ENCODE results near the gene UGT1A8. TPM values are rescaled to one million over a fixed set of nuclear protein-coding genes. Genes with fewer than 3 reads are reported as not detected.

UGT1A8 gene
- total and polyA plus RNA-seq, 2 of the 4 experiments (the other 2 are of a cell fraction): not detected

GRCh38 chr2:233593201-233593600 lies 24.2 kb upstream of the UGT1A8 start:
- H3K18ac ChIP-seq (ENCODE audit: low read depth, low read length): no peak overlapping the region
- H3K4me3 ChIP-seq (ENCODE audit: insufficient read depth, low read depth, low read length): no peak overlapping the region
- H2BK120ac ChIP-seq (ENCODE audit: low read depth, low read length): no peak overlapping the region
- H3K9me1 ChIP-seq (ENCODE audit: insufficient read depth, low read length): no peaks in the 10 kb centered on the region
- H2AK5ac ChIP-seq (ENCODE audit: low read depth, low read length): no peak overlapping the region
- no CpG with 5 or more reads among the region's 8 CpGs for WGBS, 2 experiments (ENCODE audit: extremely low coverage in 2 of 2, insufficient read length in 1 of 2)
- H4K8ac ChIP-seq (ENCODE audit: low read depth in 2 of 2, low read length in 2 of 2): no peak overlapping the region
- ChIA-PET POLR2A (ENCODE audit: unreplicated experiment) (no interaction called here), CTCF (no interaction called here)
- no peak overlapping the region for H2AFZ ChIP-seq (replicated peaks; ENCODE audit: low read length, poor library complexity)
- no peak overlapping the region for H3K56ac ChIP-seq (ENCODE audit: extremely low read depth, insufficient read depth, low read length)
- no peak overlapping the region for H2BK20ac ChIP-seq (ENCODE audit: low read depth, low read length)
- peaks cover 3% of the 10 kb centered on the region for H3K27me3 ChIP-seq (ENCODE audit: control insufficient read depth, insufficient read depth, low read length)
- TF ChIP-seq, protein P1, sequence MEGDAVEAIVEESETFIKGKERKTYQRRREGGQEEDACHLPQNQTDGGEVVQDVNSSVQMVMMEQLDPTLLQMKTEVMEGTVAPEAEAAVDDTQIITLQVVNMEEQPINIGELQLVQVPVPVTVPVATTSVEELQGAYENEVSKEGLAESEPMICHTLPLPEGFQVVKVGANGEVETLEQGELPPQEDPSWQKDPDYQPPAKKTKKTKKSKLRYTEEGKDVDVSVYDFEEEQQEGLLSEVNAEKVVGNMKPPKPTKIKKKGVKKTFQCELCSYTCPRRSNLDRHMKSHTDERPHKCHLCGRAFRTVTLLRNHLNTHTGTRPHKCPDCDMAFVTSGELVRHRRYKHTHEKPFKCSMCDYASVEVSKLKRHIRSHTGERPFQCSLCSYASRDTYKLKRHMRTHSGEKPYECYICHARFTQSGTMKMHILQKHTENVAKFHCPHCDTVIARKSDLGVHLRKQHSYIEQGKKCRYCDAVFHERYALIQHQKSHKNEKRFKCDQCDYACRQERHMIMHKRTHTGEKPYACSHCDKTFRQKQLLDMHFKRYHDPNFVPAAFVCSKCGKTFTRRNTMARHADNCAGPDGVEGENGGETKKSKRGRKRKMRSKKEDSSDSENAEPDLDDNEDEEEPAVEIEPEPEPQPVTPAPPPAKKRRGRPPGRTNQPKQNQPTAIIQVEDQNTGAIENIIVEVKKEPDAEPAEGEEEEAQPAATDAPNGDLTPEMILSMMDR (conservative IDR thresholded peaks at IDR 0.05; ENCODE audit: low read depth, low read length): no peak
- TF ChIP-seq RAD21 (IDR thresholded peaks at IDR 0.05; ENCODE audit: low read length): no peak
- TF ChIP-seq MXI1 (IDR thresholded peaks at IDR 0.05; ENCODE audit: borderline replicate concordance, low read depth, low read length): no peak
- TF ChIP-seq BHLHE40 (IDR thresholded peaks at IDR 0.05; ENCODE audit: low read depth, low read length): no peak
- TF ChIP-seq CHD1 (IDR thresholded peaks at IDR 0.05; ENCODE audit: low read depth, low read length): no peak
- TF ChIP-seq, protein P2, sequence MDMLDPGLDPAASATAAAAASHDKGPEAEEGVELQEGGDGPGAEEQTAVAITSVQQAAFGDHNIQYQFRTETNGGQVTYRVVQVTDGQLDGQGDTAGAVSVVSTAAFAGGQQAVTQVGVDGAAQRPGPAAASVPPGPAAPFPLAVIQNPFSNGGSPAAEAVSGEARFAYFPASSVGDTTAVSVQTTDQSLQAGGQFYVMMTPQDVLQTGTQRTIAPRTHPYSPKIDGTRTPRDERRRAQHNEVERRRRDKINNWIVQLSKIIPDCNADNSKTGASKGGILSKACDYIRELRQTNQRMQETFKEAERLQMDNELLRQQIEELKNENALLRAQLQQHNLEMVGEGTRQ (IDR thresholded peaks at IDR 0.05; ENCODE audit: low read depth, low read length): no peak
- TF ChIP-seq NFE2L2 (IDR thresholded peaks at IDR 0.05; ENCODE audit: low read depth, low read length): no peak
- TF ChIP-seq MAZ (IDR thresholded peaks at IDR 0.05; ENCODE audit: borderline replicate concordance, low read depth, low read length): no peak
- TF ChIP-seq RCOR1 (IDR thresholded peaks at IDR 0.05; ENCODE audit: insufficient replicate concordance, low read length): no peak
- no peak for TF ChIP-seq CEBPB (IDR thresholded peaks at IDR 0.05; ENCODE audit: low read depth, low read length)
- no peak for TF ChIP-seq POLR2A (IDR thresholded peaks at IDR 0.05; ENCODE audit: low read depth, low read length)
- no peak for TF ChIP-seq FOS (IDR thresholded peaks at IDR 0.05; ENCODE audit: low read depth, low read length)
- no peak for TF ChIP-seq ELK1 (IDR thresholded peaks at IDR 0.05; ENCODE audit: borderline replicate concordance, low read depth, low read length)
- TF ChIP-seq MAFK (IDR thresholded peaks at IDR 0.05; ENCODE audit: low read depth, low read length): no peak
- no peak for TF ChIP-seq RFX5 (IDR thresholded peaks at IDR 0.05; ENCODE audit: low read depth, low read length)
- H3K4me2 ChIP-seq (ENCODE audit: low read depth, low read length): no peak overlapping the region
- no peak overlapping the region for H3K14ac ChIP-seq (replicated peaks; ENCODE audit: low read depth, low read length)
- no peaks in the 10 kb centered on the region for H3K36me3 ChIP-seq (ENCODE audit: control insufficient read depth, insufficient read depth, low read length)
- no peak overlapping the region for H4K5ac ChIP-seq (ENCODE audit: low read depth, low read length)
- dilution Hi-C loops (cut with HindIII; ENCODE audit: low sequenced_read_pairs, unreplicated experiment) (no loop called here), in situ Hi-C loops (cut with MboI; ENCODE audit: low sequenced_read_pairs) (no loop called here), intact Hi-C loops (cut with micrococcal nuclease) (no loop called here)
- ATAC-seq (ENCODE audit: low read depth) (no peak), DNase-seq (no peak)
- no peak overlapping the region for H3K23ac ChIP-seq (ENCODE audit: low read depth, low read length)
- H2AK9ac ChIP-seq (replicated peaks; ENCODE audit: low read depth, low read length, poor library complexity): no peak overlapping the region
- H3K4me1 ChIP-seq (ENCODE audit: control insufficient read depth, insufficient read depth, low read length): no peaks in the 10 kb centered on the region
- no peak overlapping the region for H2BK15ac ChIP-seq (ENCODE audit: low read depth, low read length)
- H4K91ac ChIP-seq (ENCODE audit: insufficient read depth, low read depth, low read length): no peak overlapping the region
- BruUV-seq (replicated peaks): no TSS peak
- H2BK5ac ChIP-seq (ENCODE audit: low read depth, low read length, poor library complexity, severe bottlenecking): no peak overlapping the region
- H3K9ac ChIP-seq (ENCODE audit: low read depth, low read length): no peak overlapping the region
- no peak overlapping the region for H3K27ac ChIP-seq (ENCODE audit: insufficient read depth, low read length)
- H3K9me3 ChIP-seq (ENCODE audit: control insufficient read depth, insufficient read depth, low read length): no peaks in the 10 kb centered on the region
- H4K20me1 ChIP-seq (ENCODE audit: insufficient read depth, low read length): no peaks in the 10 kb centered on the region
- H3K4ac ChIP-seq (ENCODE audit: low read depth, low read length): no peak overlapping the region
- no peaks in the 10 kb centered on the region for H3K79me1 ChIP-seq (ENCODE audit: low read depth in 1 of 2, low read length in 2 of 2)

Measured in IMR-90 (cell line).